Activated CD4-positive, alpha-beta T cell treated with anti-CD3 and anti-CD28 coated beads for 4 hours (primary cell): ENCODE measurements around the gene WTIP.
"Not testable (repeated sequence)": the region's sequence is repeated elsewhere in the genome, so short reads cannot be mapped to it uniquely, and the experiment has no call there.

Experiments
- DNase-seq, 2 donors: peaks; one replicate each; pipeline ENCODE4 v3.0.0-alpha.2; 2020

WTIP gene

DNA sequence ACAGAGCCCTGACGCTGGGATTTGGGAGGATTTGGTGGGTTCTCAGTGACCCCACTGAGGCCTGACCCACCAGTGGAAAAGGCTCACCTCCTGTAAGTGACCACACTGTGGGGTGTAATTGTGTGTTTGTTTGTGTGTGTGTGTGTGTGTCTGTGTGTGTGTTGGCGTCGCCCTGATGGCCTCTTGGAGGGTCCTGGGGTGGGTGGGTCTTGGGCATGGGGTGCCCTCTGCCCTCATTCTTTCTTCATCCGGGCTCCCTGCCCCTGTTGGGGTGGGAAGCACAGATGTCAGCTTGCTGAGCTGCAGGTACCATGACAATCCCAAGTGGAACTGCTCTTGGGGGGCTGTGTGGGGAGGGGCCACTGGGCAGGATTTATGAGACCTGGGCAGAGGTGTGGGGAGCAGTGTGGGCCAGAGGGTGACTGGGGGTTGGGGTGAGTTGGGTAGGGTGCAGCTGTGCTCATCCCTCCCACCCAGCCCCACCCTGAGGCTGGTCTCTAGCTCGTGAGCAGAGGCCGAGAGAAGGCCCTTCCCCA lies 22.8 kb downstream of the WTIP start:
- no peak for DNase-seq

DNA sequence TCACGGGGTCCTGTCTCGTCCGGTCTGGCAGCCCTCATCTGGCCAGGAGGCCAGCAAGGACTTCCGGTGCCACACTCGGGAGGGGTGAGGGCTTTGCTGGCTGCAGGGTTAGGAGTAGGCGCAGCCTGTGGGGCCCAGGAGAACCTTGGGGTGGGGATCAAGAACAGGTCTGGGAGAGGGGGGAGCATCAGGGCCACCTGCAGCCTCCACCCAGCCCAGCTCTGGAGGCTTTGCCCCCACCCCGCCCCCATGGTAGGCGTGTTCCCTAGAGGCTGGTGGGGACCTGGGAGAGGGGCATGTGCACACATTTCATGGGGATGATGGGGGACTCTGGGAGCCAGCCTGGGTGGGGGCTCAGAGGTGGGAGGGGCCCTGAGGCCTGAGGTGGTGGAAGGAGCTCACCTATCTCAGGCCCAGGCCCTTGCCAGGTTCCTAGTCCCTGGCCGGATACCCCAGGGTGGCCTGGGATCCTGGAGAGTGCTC lies 23.3 kb downstream of the WTIP start:
- DNase-seq, result no peak

DNA sequence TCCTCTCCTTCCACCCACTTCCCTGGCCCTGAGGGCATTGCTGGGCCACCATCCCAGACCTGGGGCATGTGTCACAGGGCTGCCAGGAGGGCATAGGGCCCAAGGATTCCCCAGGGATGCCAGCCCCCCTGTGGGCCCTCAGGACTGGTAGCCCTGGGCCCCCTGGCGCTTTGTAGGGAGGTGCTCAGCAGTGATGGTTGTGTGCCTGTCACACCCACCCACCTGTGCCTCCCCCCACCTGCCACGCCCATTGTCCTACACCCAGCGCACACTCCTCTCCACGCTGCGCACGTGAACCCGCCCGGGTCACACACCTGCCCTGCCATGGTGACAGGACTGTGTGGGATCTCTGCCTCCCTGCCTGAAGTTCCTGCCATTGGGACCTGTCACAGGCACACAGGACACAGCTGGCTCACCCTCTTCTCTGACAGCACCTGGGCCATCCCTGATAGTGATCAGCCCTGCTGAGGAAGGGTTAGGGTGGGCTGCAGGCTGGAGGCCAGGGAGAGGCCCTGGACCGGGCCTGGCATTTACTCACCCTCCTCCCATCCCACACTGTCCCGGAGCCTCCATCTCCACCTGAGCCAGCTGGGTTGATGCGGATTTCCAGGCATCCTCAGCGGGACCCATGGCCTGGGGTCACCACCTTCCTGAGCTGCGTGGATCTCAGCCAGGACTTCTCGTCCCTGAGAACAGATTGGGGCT lies 23.9 kb downstream of the WTIP start:
- no peak for DNase-seq

DNA sequence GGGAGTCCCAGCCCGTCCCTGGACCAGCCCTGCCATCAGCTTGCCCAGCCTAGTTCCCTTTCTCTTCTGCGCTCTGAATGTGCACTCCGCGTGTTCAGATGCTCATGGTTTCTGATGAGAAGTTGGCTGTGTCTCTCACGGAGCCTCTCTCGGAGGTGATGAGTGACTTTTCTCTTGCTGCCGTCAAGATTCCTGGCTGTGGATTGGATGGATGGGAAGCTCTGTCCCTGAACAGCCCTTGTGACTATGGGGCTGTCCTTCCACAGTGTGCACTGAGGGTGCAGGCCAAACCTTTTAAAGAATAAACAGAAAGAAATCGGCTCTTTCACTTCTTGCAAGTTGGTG lies 24.4 kb downstream of the WTIP start:
- DNase-seq, result no peak

DNA sequence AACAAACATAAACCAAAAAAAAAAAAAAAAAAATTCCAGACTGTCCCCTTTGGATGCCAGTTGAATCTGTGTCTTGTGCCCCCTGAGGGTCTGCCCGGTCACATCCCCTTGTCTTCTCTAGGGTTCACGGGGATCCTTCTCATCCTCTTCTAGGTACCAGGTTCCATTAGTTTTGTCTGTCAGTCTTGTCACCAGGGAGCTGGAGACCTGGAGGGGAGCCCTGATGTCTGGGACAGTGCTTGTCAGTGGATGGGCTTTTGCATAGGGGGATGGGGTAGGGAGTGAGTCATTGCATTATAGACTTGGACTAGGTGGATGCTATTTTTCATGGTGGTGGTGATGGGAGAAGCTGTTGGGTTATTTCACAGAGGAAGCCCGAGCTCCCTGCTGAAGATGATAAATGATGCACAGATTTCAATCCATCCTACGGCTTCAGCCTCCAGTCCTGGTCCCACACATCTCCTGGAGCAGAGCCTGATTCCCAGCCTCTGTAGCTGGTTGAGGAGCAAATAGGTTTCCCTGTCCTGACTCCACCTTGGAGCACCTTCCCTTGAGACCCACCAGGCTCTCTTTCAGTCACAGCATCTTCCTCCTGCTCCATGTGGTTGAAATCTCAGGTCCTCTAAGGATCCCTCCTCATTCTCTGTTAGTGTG lies 26.0 kb downstream of the WTIP start:
- no peak for DNase-seq

DNA sequence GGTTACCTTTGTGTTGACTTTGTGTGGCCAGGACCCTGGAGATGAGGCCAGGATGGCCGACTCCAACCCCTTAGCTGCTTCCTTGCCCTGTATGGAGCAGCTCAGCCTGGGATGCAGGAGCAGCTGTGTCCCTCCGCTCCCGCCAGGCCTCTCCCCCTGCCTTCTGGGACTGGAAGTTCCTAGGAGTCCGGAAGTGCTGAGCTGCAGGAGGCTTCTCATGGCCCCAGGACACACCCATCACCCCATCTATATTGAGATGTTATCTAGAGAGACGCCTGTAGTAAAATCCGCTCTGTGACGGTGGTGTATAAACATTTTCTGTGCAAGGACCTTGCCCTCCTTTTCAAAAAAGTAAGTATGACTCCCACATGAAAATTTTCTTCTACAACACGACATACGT lies 27.0 kb downstream of the WTIP start:
- no peak for DNase-seq

DNA sequence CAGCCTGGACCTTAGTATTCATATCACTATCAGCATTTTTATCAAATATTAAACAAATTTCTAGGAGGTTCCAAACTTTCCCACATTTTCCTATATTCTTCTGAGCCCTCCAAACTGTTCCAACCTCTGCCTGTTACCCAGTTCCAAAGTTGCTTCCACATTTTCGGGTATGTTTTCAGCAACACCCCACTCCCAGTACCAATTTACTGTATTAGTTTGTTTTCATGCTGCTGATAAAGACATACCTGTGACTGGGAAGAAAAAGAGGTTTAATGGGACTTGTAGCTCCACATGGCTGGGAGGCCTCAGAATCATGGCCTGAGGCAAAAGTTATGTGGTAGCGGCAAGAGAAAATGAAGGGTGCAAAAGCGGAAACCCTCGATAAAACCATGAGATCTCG lies 29.3 kb downstream of the WTIP start:
- DNase-seq, result not testable (repeated sequence)

DNA sequence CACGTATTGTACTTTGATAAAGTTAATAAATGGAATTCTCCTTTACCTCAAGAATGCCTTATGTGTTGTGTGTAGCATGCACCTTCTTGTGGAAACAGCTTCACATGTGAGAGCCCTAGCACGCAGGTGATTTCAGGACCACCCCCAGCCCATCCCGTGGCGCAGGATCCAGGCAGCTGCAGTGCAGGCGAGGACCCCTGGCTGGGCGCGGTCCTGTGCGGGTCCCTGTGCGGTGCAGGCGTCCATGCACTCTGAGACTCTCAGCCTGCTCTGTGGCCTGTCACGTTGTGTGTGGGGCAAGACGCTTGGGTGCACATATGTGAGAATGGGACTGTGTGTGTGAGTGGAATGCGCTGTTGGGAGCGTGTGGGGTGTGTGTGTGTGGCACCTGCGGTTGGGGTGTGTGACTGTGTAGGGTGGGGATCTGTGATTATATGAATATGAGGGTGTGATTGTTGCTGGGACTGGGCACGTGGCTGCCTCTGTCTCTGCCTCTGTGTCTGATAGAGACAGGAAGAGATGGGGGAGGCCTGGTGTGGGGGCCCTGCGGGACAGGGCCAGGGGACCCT lies 30.8 kb downstream of the WTIP start:
- no peak for DNase-seq

DNA sequence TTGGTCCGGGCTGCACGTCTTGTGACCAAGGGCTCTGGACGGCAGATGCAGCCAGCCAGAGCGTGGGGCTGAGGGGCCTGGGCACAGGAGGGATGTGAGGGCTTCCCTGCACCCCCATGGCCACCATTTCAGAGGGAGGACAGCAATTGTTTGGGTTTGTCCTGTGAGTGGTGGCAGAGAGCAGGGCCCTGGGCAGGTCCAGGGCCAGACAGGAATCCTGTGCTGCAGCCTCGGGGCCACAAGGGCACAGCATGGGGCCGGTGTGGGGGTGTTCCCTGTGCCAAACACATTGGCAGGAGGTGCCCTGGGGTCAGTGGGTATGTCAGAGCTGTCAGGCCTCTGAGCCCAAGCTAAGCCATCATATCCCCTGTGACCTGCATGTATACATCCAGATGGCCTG lies 32.2 kb downstream of the WTIP start:
- DNase-seq, result no peak

DNA sequence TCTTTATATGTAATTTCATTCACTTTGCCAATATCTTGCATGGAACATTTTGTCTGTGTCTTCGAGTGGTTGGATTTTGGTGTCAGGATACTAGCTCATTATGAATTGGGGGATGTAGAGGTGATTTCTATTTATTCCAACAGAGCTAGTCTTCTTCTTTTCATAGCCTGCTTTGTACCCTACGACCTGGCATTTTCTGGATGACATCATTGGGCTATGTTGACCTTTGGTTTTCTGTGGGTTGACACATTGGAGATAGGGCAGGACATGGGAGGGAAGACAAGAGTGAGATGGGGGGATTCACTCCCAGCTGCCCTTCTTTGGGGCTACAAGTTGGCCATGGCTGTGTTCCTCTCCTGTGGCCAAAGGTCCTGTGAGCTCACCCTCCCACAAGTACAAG lies 38.0 kb downstream of the WTIP start:
- no peak for DNase-seq

DNA sequence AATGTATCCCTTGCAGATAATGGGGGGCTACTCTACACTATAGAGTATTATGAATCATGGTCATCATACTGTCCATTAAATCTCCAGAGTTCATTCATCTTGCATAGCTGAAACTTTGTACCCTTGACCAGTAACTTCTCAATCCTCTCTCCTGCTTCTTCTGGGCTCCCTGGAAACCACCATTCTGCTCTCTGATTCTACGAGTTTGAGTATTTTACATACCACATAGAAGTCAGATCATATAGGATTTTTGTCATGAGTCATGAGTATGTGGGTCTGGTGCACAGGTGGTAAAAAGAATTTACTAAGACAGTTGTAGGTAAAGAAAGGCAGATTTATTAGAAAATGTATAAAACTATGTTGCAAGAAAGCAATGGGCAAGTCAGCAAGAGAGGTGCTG lies 41.9 kb downstream of the WTIP start:
- no peak for DNase-seq

DNA sequence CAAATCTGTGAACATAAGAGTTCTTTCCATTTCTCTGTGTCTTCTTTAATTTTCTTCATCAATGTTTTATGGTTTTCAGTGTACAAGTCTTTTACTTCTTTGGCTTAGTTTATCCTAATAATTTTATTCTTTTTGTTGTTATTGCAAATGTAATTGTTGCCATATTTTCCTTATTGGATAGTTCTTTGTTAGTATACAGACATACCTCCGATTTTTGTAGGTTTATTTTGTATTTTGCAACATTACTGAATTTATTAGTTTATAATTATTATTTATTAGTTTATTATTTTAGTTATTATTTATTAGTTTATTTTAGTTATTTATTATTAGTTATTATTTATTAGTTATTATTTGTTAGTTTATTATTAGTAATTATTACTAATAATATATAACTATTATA lies 43.4 kb downstream of the WTIP start:
- DNase-seq, result no peak

DNA sequence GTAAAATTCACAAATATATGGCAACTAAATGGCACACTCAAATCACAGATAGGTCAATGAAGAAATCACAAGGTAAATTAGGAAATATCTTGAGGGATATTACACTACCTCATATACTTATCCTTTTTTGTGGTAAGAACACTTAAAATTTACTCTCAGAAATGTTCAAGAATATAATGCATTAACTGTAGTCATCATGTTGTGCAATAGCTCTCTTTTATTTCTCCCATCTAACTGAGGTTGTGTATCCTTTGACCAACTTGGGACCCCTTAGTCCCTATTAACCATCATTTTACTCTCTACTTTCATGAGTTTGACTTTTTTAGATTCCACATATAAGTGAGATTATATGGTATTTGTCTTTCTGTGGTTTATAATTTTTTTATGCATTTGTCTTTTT lies 52.6 kb downstream of the WTIP start:
- DNase-seq, result no peak

DNA sequence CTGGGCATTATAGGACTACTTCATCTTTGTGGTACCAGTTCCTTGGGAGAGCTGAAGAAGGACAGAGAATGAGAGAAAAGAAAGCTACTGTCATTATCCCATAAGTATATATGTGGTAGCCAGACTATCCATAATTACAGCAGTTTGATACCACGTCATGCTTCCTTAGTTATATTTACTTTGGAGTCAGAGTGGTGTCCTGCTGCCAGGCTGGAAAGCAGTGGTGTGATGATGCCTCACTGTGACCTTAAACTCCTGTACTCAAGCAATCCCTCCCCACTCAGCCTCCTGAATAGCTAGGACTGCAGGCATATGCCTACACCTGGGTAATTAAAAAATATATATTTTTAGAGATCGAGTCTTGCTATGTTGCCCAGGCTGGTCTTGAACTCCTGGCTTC lies 57.8 kb downstream of the WTIP start:
- DNase-seq, result no peak

DNA sequence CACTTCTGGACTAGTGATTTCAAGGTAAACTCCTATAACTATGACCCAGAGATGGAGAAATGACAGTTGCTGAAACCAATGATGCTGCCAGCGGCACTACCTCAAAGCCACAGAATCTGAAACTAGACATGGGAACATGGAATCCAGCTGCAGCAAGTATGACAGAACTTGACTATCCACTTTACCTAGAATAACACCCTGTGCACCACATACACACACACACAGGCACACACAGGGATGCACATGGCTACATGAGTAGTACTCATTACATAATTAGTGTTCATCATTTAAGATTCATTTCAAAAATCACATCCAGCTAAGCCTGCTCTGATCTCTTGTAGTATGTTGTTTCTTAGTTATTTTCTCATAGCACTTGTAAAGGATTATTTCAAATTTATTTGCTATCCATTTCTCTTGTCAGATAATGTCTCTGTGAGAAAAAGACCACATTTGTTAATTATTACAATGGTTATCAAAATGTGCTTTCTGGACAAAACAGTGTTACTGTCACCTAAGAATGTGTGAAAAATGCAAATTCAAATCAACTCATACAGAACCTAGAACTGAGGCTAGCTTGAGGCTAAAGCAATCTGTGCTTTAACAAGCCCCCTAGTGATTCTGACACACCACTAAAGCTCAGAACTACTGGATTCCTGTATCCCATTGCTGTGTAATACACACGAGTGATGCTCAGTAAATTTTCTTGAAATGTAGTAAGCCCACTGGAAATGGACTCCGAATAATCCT lies 59.4 kb downstream of the WTIP start:
- no peak for DNase-seq

DNA sequence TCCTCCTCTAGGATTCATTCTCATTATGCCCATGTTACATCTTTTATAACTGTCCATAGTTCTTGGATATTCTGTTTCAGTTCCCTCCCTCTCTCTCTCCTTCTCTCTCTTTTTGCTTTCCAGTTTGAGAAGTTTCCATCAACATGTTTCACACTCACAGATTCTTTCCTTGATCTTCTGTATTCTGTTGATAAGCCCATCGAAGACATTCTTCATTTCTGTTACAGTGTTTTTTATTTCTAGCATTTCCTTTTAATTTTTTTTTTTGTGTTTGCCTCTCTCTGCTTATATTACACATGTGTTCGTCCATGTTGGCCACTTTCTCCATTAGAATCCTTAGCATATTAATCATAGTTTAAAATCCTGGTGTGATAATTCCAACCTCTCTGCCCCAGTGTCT lies 68.3 kb downstream of the WTIP start:
- DNase-seq, result no peak

DNA sequence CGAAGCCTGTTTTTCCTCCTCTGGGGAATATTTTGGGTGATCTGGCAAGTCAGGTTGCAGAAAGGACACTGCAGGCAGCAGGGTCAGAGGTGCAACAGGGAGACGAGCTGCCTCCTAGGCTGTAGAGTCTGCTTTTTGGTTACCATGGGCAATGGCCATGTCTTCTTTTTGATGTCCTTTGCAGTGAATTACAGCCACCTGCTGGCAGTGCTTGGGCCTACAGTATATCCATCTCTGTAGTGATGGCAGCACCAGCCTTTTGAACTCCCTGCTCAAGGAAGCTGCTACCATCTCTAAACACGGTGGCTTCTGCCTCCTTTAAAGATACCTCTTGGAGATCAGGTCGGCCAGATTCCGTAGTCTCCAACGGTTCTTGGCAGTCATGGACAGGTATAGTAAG lies 73.9 kb downstream of the WTIP start:
- DNase-seq, result no peak

DNA sequence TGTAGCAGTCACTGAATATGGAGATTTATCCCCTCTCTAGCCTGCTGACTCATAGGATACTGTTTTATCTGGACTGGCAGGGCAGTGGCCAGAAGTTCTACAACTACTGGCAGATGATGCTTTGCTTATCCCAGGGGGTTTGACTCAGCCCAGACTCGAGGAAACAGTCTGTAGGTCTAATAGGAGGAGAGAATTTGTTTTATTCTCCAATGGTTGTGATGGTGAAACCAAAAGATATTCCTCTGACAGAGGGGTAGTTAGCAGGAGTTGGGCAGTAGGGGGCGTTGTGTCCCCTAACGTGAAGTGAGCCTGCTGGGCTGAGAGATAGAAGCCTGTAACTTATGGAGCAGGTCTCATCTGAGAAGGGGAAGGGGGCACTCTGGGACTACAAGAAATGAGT lies 74.9 kb downstream of the WTIP start:
- DNase-seq, result no peak

DNA sequence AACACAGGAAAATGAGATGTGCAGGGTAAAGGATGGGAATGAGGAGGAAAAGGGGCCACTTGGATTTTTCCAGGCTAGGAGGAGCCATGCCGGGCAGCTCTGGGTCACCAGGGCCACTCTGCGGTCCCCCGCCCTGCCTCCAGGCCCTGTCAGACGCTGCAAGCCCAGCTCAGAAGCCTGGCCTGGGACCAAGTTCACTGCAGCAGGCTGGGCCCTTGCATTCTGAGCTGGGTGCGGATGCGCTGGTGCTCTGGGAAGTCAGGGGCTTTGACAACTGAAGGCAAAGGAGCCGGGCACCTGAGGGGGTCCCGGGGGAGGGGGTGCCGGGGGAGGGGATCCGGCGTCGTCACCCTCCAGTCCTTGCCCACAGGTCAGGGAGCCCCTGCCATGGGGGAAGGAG lies 77.5 kb downstream of the WTIP start:
- DNase-seq, result no peak

DNA sequence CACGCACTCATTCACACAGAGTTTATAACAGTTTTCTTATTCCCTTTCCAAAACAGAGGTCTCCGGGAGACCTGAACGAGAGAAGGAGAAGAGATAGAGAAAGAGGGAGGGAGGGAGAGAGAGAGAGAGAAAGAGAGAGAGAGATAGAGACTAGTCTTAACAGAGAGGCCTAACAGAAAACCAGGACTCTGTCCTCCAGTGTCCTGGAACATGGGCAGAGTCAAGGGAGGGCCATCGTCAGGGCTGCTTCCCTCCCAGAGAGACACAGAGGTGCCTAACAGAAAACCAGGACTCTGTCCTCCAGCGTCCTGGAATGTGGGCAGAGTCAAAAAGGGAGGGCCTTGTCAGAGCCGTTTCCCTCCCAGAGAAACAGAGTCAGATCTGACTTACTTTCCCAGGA lies 78.7 kb downstream of the WTIP start:
- DNase-seq, result no peak
